ENCODE data around the gene GGA2. TPM values are rescaled to one million over a fixed set of nuclear protein-coding genes. Genes with fewer than 3 reads are reported as not detected.

The GGA2 gene
- total and polyA plus RNA-seq, 2 donors (not counting 1 experiment from before 2014, with no cell fraction given), result 19.5 to 29.6 TPM

DNA sequence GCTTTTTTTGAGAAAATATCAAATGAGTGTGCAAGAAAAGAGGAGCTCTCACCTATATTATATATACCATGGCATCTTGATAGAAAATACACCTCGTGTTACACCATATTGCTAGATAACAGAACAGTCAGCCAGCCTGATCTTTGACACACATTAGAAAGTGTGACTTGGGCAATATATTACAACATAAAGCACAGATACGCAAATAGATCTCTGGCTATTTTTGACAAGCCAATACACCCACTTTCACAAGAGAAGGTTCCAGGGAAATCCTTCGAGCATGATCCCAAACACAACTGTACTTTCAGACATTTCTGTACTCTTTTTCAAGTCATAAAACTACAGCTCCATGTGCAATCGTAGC, 9.4 kb downstream of the GGA2 start:
- Histone ChIP-seq H3K27me3 (ENCODE audit: control insufficient read depth, insufficient read depth, low read length) (no peaks in the 10 kb centered on the region), H3K36me3 (ENCODE audit: control insufficient read depth, insufficient read depth, low read length) (peaks cover 2% of the 10 kb centered on the region), H3K4me2 (ENCODE audit: extremely low read depth, insufficient read depth, low read length) (no peak overlapping the region), H4K20me1 (ENCODE audit: control insufficient read depth, extremely low read depth, insufficient read depth, low read length) (peaks cover 4% of the 10 kb centered on the region), H3K9ac (ENCODE audit: insufficient read depth, low read length) (no peak overlapping the region), H3K4me3 (replicated peaks in 1 of 4; ENCODE audit: control extremely low read depth in 1 of 4, insufficient read depth in 1 of 4, low read depth in 3 of 4, low read length in 4 of 4) (no peak overlapping the region), H3K4me1 (ENCODE audit: control insufficient read depth, extremely low read depth, insufficient read depth, low read length) (peaks cover 11% of the 10 kb centered on the region), H2AFZ (ENCODE audit: low read length) (no peak overlapping the region), H3K9me3 (ENCODE audit: control insufficient read depth, insufficient read depth, low read depth, low read length) (no peaks in the 10 kb centered on the region), H3K27ac (ENCODE audit: insufficient read depth, low read length) (no peak overlapping the region), H3K79me2 (ENCODE audit: control insufficient read depth, insufficient read depth, low read length) (peaks cover 12% of the 10 kb centered on the region)
- TF ChIP-seq, protein P1, sequence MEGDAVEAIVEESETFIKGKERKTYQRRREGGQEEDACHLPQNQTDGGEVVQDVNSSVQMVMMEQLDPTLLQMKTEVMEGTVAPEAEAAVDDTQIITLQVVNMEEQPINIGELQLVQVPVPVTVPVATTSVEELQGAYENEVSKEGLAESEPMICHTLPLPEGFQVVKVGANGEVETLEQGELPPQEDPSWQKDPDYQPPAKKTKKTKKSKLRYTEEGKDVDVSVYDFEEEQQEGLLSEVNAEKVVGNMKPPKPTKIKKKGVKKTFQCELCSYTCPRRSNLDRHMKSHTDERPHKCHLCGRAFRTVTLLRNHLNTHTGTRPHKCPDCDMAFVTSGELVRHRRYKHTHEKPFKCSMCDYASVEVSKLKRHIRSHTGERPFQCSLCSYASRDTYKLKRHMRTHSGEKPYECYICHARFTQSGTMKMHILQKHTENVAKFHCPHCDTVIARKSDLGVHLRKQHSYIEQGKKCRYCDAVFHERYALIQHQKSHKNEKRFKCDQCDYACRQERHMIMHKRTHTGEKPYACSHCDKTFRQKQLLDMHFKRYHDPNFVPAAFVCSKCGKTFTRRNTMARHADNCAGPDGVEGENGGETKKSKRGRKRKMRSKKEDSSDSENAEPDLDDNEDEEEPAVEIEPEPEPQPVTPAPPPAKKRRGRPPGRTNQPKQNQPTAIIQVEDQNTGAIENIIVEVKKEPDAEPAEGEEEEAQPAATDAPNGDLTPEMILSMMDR (conservative IDR thresholded peaks at IDR 0.05 in 1 of 2, IDR thresholded peaks at IDR 0.05 in 1 of 2; ENCODE audit: low read depth in 1 of 2, low read length in 2 of 2), result no peak
- no peak for TF ChIP-seq EZH2 (IDR thresholded peaks at IDR 0.05; ENCODE audit: low read length, missing control alignments)
- no peak for DNase-seq (ENCODE audit: low read depth in 2 of 2)

DNA sequence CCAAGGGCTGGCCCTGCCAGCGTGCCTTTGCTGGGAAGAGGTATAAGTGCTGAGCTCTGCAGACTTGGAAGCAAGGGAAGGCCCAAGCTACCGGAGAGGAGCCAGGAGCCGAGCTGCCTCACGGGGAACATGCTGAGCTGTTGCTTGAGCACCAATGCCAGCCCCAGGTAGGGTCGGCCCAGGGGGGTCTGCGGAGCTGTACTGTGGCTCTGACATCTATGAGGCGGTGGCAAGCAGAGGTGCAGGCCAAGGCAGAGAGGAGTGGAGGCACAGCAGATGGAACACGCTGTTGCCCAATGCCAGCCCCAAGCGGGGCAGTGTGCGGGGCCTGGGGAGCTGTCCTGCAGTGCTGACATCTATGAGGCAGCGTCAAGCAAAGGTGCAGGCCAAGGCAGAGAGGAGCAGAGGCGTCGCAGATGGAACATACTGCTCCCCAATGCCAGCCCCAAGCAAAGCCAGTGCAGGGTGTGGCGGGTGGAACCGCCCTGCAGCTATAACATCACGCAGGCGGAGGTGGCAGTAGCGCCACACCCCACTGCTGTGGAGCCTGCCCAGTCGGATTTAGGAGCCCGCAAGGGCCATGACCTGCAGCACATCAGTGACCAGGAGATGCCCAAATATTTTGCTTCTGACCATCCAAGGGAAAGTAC, 10.0 kb downstream of the GGA2 start:
- Histone ChIP-seq H3K4me2 (ENCODE audit: extremely low read depth, insufficient read depth, low read length) (no peak overlapping the region), H4K20me1 (ENCODE audit: control insufficient read depth, extremely low read depth, insufficient read depth, low read length) (peaks cover 4% of the 10 kb centered on the region), H3K9me3 (ENCODE audit: control insufficient read depth, insufficient read depth, low read depth, low read length) (no peaks in the 10 kb centered on the region), H3K9ac (ENCODE audit: insufficient read depth, low read length) (no peak overlapping the region), H2AFZ (ENCODE audit: low read length) (no peak overlapping the region), H3K4me1 (ENCODE audit: control insufficient read depth, extremely low read depth, insufficient read depth, low read length) (peaks cover 11% of the 10 kb centered on the region), H3K27ac (ENCODE audit: insufficient read depth, low read length) (no peak overlapping the region), H3K27me3 (ENCODE audit: control insufficient read depth, insufficient read depth, low read length) (no peaks in the 10 kb centered on the region), H3K36me3 (ENCODE audit: control insufficient read depth, insufficient read depth, low read length) (peaks cover 5% of the 10 kb centered on the region), H3K79me2 (ENCODE audit: control insufficient read depth, insufficient read depth, low read length) (peaks cover 12% of the 10 kb centered on the region), H3K4me3 (replicated peaks in 1 of 4; ENCODE audit: control extremely low read depth in 1 of 4, insufficient read depth in 1 of 4, low read depth in 3 of 4, low read length in 4 of 4) (no peak overlapping the region)
- no peak for TF ChIP-seq EZH2 (IDR thresholded peaks at IDR 0.05; ENCODE audit: low read length, missing control alignments)
- TF ChIP-seq, protein P1 (conservative IDR thresholded peaks at IDR 0.05 in 1 of 2, IDR thresholded peaks at IDR 0.05 in 1 of 2; ENCODE audit: low read depth in 1 of 2, low read length in 2 of 2), result no peak
- DNase-seq (ENCODE audit: low read depth in 2 of 2), result no peak

DNA sequence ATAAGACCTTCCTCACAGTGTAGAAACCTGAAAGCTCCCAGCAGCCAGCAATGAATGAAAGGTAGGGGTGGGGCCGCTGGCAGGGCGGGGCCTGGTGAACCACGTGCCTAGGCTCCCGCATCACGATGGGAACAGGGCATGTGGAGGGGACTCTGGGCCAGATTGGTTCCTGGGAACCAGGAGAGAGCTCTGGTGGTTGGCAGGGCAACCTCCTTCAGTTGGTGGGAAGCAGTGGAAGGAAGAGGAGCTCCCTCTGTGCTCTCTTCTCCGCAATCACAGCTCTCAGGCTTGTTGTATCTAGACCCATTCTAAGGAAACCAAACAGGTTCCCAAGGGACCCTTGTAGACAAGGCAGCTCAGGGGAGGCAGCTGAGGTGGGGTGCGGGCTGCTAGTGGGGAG, 10.5 kb downstream of the GGA2 start:
- H4K20me1 ChIP-seq (ENCODE audit: control insufficient read depth, extremely low read depth, insufficient read depth, low read length), result peaks cover 2% of the 10 kb centered on the region
- H3K4me3 ChIP-seq (replicated peaks in 1 of 4; ENCODE audit: control extremely low read depth in 1 of 4, insufficient read depth in 1 of 4, low read depth in 3 of 4, low read length in 4 of 4), result no peak overlapping the region
- no peak for TF ChIP-seq EZH2 (IDR thresholded peaks at IDR 0.05; ENCODE audit: low read length, missing control alignments)
- TF ChIP-seq, protein P1 (conservative IDR thresholded peaks at IDR 0.05 in 1 of 2, IDR thresholded peaks at IDR 0.05 in 1 of 2; ENCODE audit: low read depth in 1 of 2, low read length in 2 of 2), result no peak
- H3K9me3 ChIP-seq (ENCODE audit: control insufficient read depth, insufficient read depth, low read depth, low read length), result no peaks in the 10 kb centered on the region
- peaks cover 12% of the 10 kb centered on the region for H3K79me2 ChIP-seq (ENCODE audit: control insufficient read depth, insufficient read depth, low read length)
- no peak overlapping the region for H3K9ac ChIP-seq (ENCODE audit: insufficient read depth, low read length)
- H3K27me3 ChIP-seq (ENCODE audit: control insufficient read depth, insufficient read depth, low read length), result no peaks in the 10 kb centered on the region
- no peak overlapping the region for H2AFZ ChIP-seq (ENCODE audit: low read length)
- no peak overlapping the region for H3K27ac ChIP-seq (ENCODE audit: insufficient read depth, low read length)
- no peak for DNase-seq (ENCODE audit: low read depth in 2 of 2)
- peaks cover 5% of the 10 kb centered on the region for H3K36me3 ChIP-seq (ENCODE audit: control insufficient read depth, insufficient read depth, low read length)
- H3K4me2 ChIP-seq (ENCODE audit: extremely low read depth, insufficient read depth, low read length), result no peak overlapping the region
- peaks cover 7% of the 10 kb centered on the region for H3K4me1 ChIP-seq (ENCODE audit: control insufficient read depth, extremely low read depth, insufficient read depth, low read length)
